A549 (cell line): ENCODE measurements around the gene MAN1C1. TPM values are rescaled to one million over a fixed set of nuclear protein-coding genes. Genes with fewer than 3 reads are reported as not detected.

Experiments
- ATAC-seq, 2 experiments: fragments of 200-7000 bp in 1 of 2; fragments of >200 bp in 1 of 2; cut with Nextera tagmentation in 1 of 2; cut with Tn5 transposase in 1 of 2; 3 replicates each; pipeline versions ENCODE4 v1.8.0 to v1.9.1; 2018 to 2020; ENCODE audit warnings: mild to moderate bottlenecking in 1 of 2, moderate library complexity in 1 of 2
- CTCF ChIA-PET: fragments of 300-600 bp; sonication (Branson Sonifier 250); formaldehyde crosslinking; extraction: SDS; loops from one replicate; lab custom pipeline; 2021; ENCODE audit warnings: antibody characterized with exemption, inconsistent platforms; lab: Yijun Ruan, JAX
- POLR2A ChIA-PET: fragments of 350-600 bp; formaldehyde crosslinking; extraction: SDS; loops from one replicate; lab custom pipeline; 2021; ENCODE audit warnings: antibody characterized with exemption, inconsistent platforms; lab: Yijun Ruan, JAX
- DNase-seq, 2 experiments: peaks; one replicate each; pipeline versions ENCODE4 v3.0.0 to v3.0.0-alpha.2; 2011 to 2016; ENCODE audit warnings: low read depth in 1 of 2, low spot score in 1 of 2
- FAIRE-seq: peaks from 2 replicates; lab custom pipeline; 2011; peaks lifted over from hg19 to GRCh38; lab: Jason Lieb, UNC
- H3K27ac ChIP-seq, 2 experiments: fragments of >200 bp; sonication (Bioruptor Twin); formaldehyde crosslinking; 3 replicates each; pipeline ENCODE4 v1.5.1; 2016 to 2017
- H3K4me1 ChIP-seq: fragments of >200 bp; sonication (Bioruptor Twin); formaldehyde crosslinking; 3 replicates; pipeline ENCODE4 v1.6.1; 2016
- H3K4me2 ChIP-seq: fragments of >200 bp; sonication (Bioruptor Twin); formaldehyde crosslinking; 3 replicates; pipeline ENCODE4 v1.6.1; 2016
- H3K4me3 ChIP-seq: fragments of >200 bp; sonication (Bioruptor Twin); formaldehyde crosslinking; 3 replicates; pipeline ENCODE4 v1.5.1; 2016
- H3K9me3 ChIP-seq: fragments of >200 bp; sonication (Bioruptor Twin); formaldehyde crosslinking; 3 replicates; pipeline ENCODE4 v1.6.1; 2016
- ATOH8 ChIP-seq: fragments of 250-450 bp; sonication (Bioruptor Pico); IDR thresholded peaks from 2 replicates; pipeline ENCODE4 v1.5.0; 2020; ENCODE audit warnings: low read depth, mild to moderate bottlenecking, moderate library complexity
- EHF ChIP-seq: fragments of 250-450 bp; sonication (Bioruptor Pico); IDR thresholded peaks from 2 replicates; pipeline ENCODE4 v1.5.0; 2020; ENCODE audit warnings: mild to moderate bottlenecking
- EHMT2 ChIP-seq: fragments of 200-600 bp; sonication (generic); IDR thresholded peaks from 2 replicates; pipeline ENCODE4 v1.6.1; 2016; ENCODE audit warnings: antibody characterized with exemption, low read depth, mild to moderate bottlenecking, moderate library complexity
- FOSB ChIP-seq: fragments of 250-450 bp; sonication (Bioruptor Pico); IDR thresholded peaks from 2 replicates; pipeline ENCODE4 v1.5.0; 2020; ENCODE audit warnings: mild to moderate bottlenecking, moderate library complexity
- FOSL2 ChIP-seq, 2 experiments: fragments of 450-650 bp in 1 of 2; fragments of >200 bp in 1 of 2; sonication (Bioruptor Twin) in 1 of 2; formaldehyde crosslinking; IDR thresholded peaks; 2 replicates each; pipeline versions ENCODE4 v1.5.0 to v1.6.1; 2016 to 2020; ENCODE audit warnings: mild to moderate bottlenecking in 1 of 2, moderate library complexity in 1 of 2
- HDAC2 ChIP-seq: fragments of 200-600 bp; sonication (generic); IDR thresholded peaks from 2 replicates; pipeline ENCODE4 v1.6.1; 2016
- HES2 ChIP-seq: fragments of >200 bp; sonication (Bioruptor Twin); formaldehyde crosslinking; IDR thresholded peaks from 2 replicates; pipeline ENCODE4 v1.6.1; 2016
- HEYL ChIP-seq: fragments of 250-450 bp; sonication (Bioruptor Pico); IDR thresholded peaks from 2 replicates; pipeline ENCODE4 v1.8.0; 2021; ENCODE audit warnings: mild to moderate bottlenecking, moderate library complexity
- JUN ChIP-seq, 2 experiments: fragments of >200 bp; sonication (Bioruptor Twin); formaldehyde crosslinking; IDR thresholded peaks; 2 replicates in 1 of 2; 3 replicates in 1 of 2; pipeline ENCODE4 v1.6.1; 2016 to 2017
- KDM1A ChIP-seq: fragments of 200-600 bp; sonication (generic); IDR thresholded peaks from 2 replicates; pipeline ENCODE4 v1.6.1; 2016; ENCODE audit warnings: low read depth, mild to moderate bottlenecking
- KDM5A ChIP-seq: fragments of 200-600 bp; sonication (generic); IDR thresholded peaks from 2 replicates; pipeline ENCODE4 v1.6.1; 2016; ENCODE audit warnings: antibody characterized with exemption, mild to moderate bottlenecking
- MAFK ChIP-seq: fragments of 450-650 bp; IDR thresholded peaks from 2 replicates; pipeline ENCODE4 v1.6.1; 2014; ENCODE audit not compliant: partially characterized antibody
- MAZ ChIP-seq: fragments of 150-350 bp; IDR thresholded peaks from 2 replicates; pipeline ENCODE4 v1.6.1; 2014; ENCODE audit warnings: antibody characterized with exemption, low read depth, low read length, borderline replicate concordance
- PHF8 ChIP-seq: fragments of 200-600 bp; sonication (generic); IDR thresholded peaks from 2 replicates; pipeline ENCODE4 v1.6.1; 2016; ENCODE audit warnings: low read depth, mild to moderate bottlenecking, antibody characterized with exemption, moderate library complexity, borderline replicate concordance
- POLR2AphosphoS2 ChIP-seq: conservative IDR thresholded peaks from 2 replicates; pipeline ENCODE4 v1.6.1; 2012; ENCODE audit warnings: low read length, improper control_type of control experiment, inconsistent platforms
- RARB ChIP-seq: fragments of 250-450 bp; sonication (Bioruptor Pico); IDR thresholded peaks from 2 replicates; pipeline ENCODE4 v1.8.0; 2021; ENCODE audit warnings: mild to moderate bottlenecking, moderate library complexity
- RNF2 ChIP-seq: fragments of 200-600 bp; sonication (generic); IDR thresholded peaks from 2 replicates; pipeline ENCODE4 v1.6.1; 2016; ENCODE audit warnings: low read depth, mild to moderate bottlenecking, antibody characterized with exemption, moderate library complexity, borderline replicate concordance
- SREBF2 ChIP-seq: fragments of 450-650 bp; IDR thresholded peaks from 2 replicates; pipeline ENCODE4 v1.6.1; 2014; ENCODE audit warnings: mild to moderate bottlenecking, moderate library complexity
- ZNF302 ChIP-seq: fragments of 250-450 bp; sonication (Bioruptor Pico); IDR thresholded peaks from 2 replicates; pipeline ENCODE4 v1.9.0; 2021; ENCODE audit warnings: inconsistent platforms, mild to moderate bottlenecking, moderate library complexity
- WGBS: methylation state at CpG from one replicate; pipeline ENCODE4 v1.1.6; 2017; ENCODE audit errors: missing lambda C conversion rate; 5-methylcytosine and 5-hydroxymethylcytosine counted together
- polyA plus RNA-seq, 4 experiments: library from polyadenylated mRNA; depleted of rRNA in 3 of 4; stranded (reverse); fragments of >200 nt; fragmentation: RNase III in 1 of 4; extraction: RNeasy Plus Mini Kit Qiagen cat#74134 plus additional on column Dnase treatment in 1 of 4; gene quantifications; 2 replicates in 3 of 4; 3 replicates in 1 of 4; pipeline ENCODE4 v1.2.3, GENCODE V29; 2011 to 2017
- TF ChIP-seq, protein P1 (sequence below): fragments of >200 bp; sonication (Bioruptor Twin); formaldehyde crosslinking; IDR thresholded peaks from 3 replicates; pipeline ENCODE4 v1.5.1; 2016
- TF ChIP-seq, protein P2 (sequence below): fragments of 200-600 bp; sonication (generic); IDR thresholded peaks from 2 replicates; pipeline ENCODE4 v1.6.1; 2016; ENCODE audit warnings: antibody characterized with exemption, mild to moderate bottlenecking, moderate library complexity

The MAN1C1 gene
- polyA plus RNA-seq, 2 of the 4 experiments (the other 2 are of a cell fraction), result 0.22 to 0.27 TPM

DNA sequence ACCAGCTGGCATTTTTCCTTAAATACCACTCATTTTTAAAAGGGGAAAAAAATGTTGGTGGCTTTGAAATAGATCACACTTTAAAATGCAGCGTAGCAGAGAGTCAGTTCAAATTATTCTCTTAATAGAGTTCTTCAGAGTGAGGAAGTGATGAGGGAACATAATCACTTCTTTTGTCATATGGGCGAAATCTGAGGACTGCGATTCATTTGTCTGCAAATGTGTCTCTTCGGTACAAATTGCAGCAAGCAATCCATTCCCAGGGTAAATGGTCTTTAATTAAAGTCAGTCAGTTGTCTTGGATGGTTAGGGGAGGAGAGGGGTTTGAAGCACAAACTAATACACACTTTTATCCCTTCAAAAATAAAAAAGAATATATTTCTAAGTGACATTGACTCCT, 97.4 kb downstream of the MAN1C1 start:
- ChIA-PET CTCF (interaction anchor here (2.9 kb wide), 1 partner anchor 12 kb away, joined by 9 read pairs; no protein-coding TSS in a partner anchor), POLR2A (no interaction called here)

GRCh38 chr1:25714372-25714931, 97.9 kb downstream of the MAN1C1 start:
- ChIA-PET CTCF (interaction anchor here (1.3 to 2.9 kb wide), 2 partner anchors 11 to 83 kb away, joined by 4 to 9 read pairs; no protein-coding TSS in a partner anchor), POLR2A (no interaction called here)
- Histone ChIP-seq H3K4me3 (no peak overlapping the region), H3K4me1 (no peaks in the 10 kb centered on the region), H3K4me2 (no peak overlapping the region), H3K27ac (no peak overlapping the region), H3K9me3 (no peaks in the 10 kb centered on the region)
- TF ChIP-seq, protein P1, sequence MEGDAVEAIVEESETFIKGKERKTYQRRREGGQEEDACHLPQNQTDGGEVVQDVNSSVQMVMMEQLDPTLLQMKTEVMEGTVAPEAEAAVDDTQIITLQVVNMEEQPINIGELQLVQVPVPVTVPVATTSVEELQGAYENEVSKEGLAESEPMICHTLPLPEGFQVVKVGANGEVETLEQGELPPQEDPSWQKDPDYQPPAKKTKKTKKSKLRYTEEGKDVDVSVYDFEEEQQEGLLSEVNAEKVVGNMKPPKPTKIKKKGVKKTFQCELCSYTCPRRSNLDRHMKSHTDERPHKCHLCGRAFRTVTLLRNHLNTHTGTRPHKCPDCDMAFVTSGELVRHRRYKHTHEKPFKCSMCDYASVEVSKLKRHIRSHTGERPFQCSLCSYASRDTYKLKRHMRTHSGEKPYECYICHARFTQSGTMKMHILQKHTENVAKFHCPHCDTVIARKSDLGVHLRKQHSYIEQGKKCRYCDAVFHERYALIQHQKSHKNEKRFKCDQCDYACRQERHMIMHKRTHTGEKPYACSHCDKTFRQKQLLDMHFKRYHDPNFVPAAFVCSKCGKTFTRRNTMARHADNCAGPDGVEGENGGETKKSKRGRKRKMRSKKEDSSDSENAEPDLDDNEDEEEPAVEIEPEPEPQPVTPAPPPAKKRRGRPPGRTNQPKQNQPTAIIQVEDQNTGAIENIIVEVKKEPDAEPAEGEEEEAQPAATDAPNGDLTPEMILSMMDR, result no peak
- TF ChIP-seq JUN (IDR thresholded peaks at IDR 0.05) (no peak), MAZ (no peak), KDM1A (no peak), RNF2 (no peak), POLR2AphosphoS2 (no peak), SREBF2 (no peak), HEYL (CRISPR knock-in tag) (no peak)
- no peak for DNase-seq
- ATAC-seq, result no peak
- 65% methylated on average over 2 of the region's 2 CpGs for WGBS
- no peak for FAIRE-seq

More for the DNA sequence above, 97.4 kb downstream of the MAN1C1 start:
- no peak overlapping the region for H3K27ac ChIP-seq
- ATAC-seq (no peak), FAIRE-seq (no peak), DNase-seq (no peak)
- no peak overlapping the region for H3K4me2 ChIP-seq
- H3K4me3 ChIP-seq, result no peak overlapping the region
- no peaks in the 10 kb centered on the region for H3K4me1 ChIP-seq
- H3K9me3 ChIP-seq, result no peaks in the 10 kb centered on the region
- WGBS, result 80% methylated on average over 4 of the region's 4 CpGs
- no peak for TF ChIP-seq MAFK
- TF ChIP-seq EHMT2, result no peak
- TF ChIP-seq FOSL2 (IDR thresholded peaks at IDR 0.05), result no peak
- TF ChIP-seq FOSL2 (CRISPR knock-in tag; IDR thresholded peaks at IDR 0.05), result no peak
- no peak for TF ChIP-seq EHF
- TF ChIP-seq HES2, result no peak
- TF ChIP-seq RARB (CRISPR knock-in tag), result no peak
- no peak for TF ChIP-seq FOSB (CRISPR knock-in tag)
- no peak for TF ChIP-seq PHF8
- TF ChIP-seq KDM5A, result no peak
- no peak for TF ChIP-seq ZNF302 (CRISPR knock-in tag)
- TF ChIP-seq HDAC2, result no peak
- no peak for TF ChIP-seq ATOH8 (CRISPR knock-in tag)
- TF ChIP-seq, protein P2, sequence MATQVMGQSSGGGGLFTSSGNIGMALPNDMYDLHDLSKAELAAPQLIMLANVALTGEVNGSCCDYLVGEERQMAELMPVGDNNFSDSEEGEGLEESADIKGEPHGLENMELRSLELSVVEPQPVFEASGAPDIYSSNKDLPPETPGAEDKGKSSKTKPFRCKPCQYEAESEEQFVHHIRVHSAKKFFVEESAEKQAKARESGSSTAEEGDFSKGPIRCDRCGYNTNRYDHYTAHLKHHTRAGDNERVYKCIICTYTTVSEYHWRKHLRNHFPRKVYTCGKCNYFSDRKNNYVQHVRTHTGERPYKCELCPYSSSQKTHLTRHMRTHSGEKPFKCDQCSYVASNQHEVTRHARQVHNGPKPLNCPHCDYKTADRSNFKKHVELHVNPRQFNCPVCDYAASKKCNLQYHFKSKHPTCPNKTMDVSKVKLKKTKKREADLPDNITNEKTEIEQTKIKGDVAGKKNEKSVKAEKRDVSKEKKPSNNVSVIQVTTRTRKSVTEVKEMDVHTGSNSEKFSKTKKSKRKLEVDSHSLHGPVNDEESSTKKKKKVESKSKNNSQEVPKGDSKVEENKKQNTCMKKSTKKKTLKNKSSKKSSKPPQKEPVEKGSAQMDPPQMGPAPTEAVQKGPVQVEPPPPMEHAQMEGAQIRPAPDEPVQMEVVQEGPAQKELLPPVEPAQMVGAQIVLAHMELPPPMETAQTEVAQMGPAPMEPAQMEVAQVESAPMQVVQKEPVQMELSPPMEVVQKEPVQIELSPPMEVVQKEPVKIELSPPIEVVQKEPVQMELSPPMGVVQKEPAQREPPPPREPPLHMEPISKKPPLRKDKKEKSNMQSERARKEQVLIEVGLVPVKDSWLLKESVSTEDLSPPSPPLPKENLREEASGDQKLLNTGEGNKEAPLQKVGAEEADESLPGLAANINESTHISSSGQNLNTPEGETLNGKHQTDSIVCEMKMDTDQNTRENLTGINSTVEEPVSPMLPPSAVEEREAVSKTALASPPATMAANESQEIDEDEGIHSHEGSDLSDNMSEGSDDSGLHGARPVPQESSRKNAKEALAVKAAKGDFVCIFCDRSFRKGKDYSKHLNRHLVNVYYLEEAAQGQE, result no peak
